Measurements from ENCODE around the gene GGPS1. TPM values are rescaled to one million over a fixed set of nuclear protein-coding genes. Genes with fewer than 3 reads are reported as not detected.
"Not testable (repeated sequence)": the region's sequence is repeated elsewhere in the genome, so short reads cannot be mapped to it uniquely, and the experiment has no call there.

GGPS1 gene
- total RNA-seq: 8.6 TPM

- ATAC-seq (peak; percentile 88), DNase-seq (ENCODE audit: low spot score) (peak; percentile 98)
Observed at GRCh38 chr1:235328271-235329138, at the start of gene GGPS1. GGPS1 (plus strand) TSS chr1:235328570; CDS start chr1:235335265, 6,695 bp downstream.

DNA sequence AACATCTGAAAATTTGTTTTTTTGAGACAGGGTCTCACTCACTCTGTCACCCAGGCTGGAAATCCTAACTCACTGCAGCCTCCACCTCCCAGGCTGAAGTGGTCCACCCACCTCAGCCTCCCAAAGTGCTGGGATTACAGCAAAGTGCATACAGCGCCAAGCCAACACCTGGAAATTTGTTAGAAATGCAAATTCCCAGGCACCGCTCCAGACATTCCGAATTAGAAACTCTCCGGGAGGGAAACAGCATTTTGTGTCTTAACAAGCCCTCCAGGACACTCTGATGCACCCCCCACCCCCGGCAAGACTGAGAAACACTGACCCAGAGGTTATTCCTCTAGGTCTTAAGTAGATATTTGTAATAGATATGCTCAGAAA lies 49.5 kb upstream of the GGPS1 start:
- ATAC-seq (no peak), DNase-seq (ENCODE audit: low spot score) (no peak)

- DNase-seq (ENCODE audit: low spot score): no peak
- no peak for ATAC-seq
Observed at GRCh38 chr1:235279694-235280093, 48.7 kb upstream of the GGPS1 start.

DNA sequence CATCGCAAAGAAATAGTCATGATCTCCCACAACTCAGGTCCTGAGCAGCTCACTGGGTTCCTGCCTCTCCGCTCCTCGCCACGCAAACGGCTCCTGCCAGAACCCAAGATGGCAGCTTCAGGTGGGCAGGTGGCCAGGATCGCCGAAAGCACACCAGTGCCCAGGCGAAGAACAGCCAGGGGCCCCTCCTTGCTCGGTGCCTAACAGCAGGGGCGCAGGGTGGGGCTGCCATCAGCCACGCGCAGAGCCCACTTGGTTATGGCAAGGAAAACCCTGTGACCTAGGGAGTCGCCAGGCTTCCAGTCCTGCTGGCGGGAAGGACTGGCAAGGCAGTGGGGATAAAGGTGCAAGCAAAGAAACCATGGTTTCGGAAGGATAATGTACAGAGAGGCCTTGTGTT lies 47.9 kb upstream of the GGPS1 start:
- ATAC-seq (no peak), DNase-seq (ENCODE audit: low spot score) (no peak)

- DNase-seq (ENCODE audit: low spot score); ATAC-seq: not testable (repeated sequence)
Observed at GRCh38 chr1:235283636-235284035, 44.7 kb upstream of the GGPS1 start.

DNA sequence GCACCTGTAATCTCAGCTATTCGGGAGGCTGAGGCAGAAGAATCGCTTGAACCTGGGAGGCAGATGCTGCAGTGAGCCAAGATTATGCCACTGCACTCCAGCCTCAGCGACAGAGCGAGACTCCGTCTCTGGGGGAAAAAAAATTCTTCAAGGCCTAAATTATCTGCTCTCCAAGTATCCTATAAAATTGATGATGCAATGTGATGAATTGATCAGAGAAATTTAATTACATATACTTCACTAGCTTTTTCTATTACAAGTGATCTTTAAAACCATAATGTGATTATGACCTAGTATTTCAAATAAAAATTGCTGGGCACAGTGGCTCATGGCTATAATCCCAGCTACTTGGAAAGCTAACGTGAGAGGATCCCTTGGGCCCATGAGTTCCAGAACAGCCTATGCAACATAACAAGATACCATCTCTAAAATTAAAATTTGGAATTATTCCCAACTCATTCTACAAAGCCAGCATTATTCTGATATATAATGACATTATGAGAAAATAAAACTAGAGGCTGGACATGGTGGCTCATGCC lies 44.1 kb upstream of the GGPS1 start:
- ATAC-seq: no peak
- no peak for DNase-seq (ENCODE audit: low spot score)

- no peak for DNase-seq (ENCODE audit: low spot score)
- ATAC-seq: no peak
Observed at GRCh38 chr1:235286667-235287066, 41.7 kb upstream of the GGPS1 start.

DNA sequence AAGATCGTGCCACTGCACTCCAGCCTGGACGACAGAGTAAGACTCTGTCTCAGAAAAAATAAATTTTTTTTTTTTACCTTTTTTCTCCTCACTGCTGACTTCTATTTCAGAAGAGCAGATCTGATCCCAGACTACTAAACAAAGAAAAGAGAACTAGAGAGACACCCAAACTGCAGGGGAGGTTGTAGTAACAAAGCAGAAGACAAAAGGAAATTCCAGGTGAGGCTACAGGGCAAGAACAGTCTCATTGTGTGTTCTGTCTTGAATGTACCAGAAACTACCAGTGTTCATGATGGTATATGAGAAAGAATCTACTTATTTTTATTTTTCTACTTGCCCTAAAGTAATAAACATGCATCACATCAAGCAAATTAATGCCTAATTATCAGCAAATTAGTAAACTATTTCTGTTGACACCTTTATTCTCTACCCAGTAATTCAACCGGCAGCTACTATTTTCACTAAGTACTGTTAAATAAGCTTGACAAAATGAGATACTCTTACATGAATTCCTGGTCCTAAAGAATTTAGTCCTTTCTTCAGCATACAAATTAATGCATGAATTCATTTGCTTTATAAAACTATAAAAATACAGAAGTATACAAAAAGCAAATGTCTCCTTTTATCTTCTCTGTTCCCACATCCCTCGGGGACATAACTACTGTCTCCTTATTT lies 41.0 kb upstream of the GGPS1 start:
- ATAC-seq: no peak
- no peak for DNase-seq (ENCODE audit: low spot score)

GRCh38 chr1:235289859-235290739 lies 38.3 kb upstream of the GGPS1 start:
- ATAC-seq: no peak
- no peak for DNase-seq (ENCODE audit: low spot score)

DNA sequence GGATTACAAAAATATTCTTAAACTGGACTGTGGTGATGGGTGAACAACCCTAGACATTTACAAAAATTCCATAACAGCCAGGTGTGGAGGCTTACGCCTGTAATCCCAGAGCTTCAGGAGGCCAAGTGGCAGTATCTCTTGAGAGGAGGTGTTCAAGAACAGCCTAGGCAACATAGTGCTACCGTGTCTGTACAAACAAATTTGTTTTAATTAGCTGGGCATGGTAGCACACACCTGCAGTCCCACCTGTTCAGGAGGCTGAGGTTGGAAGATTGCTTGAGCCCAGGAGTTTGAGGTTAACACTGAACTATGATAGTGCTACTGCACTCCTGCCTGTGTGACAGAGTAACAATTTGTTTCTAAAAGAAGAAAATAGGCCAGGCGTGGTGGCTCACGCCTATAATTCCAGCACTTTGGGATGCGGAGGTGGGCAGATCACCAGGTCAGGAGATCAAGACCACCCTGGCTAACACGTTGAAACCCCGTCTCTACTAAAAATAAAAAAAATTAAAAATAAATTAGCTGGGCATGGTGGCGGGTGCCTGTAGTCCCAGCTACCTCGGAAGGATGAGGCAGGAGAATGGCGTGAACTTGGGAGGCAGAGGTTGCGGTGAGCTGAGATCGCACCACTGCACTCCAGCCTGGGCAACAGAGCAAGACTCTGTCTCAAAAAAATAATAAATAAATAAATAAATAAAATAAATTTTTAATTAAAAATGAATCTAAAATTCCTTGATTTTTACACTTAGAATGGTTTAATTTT lies 37.4 kb upstream of the GGPS1 start:
- ATAC-seq (peak; percentile 21), DNase-seq (ENCODE audit: low spot score) (no peak)

DNA sequence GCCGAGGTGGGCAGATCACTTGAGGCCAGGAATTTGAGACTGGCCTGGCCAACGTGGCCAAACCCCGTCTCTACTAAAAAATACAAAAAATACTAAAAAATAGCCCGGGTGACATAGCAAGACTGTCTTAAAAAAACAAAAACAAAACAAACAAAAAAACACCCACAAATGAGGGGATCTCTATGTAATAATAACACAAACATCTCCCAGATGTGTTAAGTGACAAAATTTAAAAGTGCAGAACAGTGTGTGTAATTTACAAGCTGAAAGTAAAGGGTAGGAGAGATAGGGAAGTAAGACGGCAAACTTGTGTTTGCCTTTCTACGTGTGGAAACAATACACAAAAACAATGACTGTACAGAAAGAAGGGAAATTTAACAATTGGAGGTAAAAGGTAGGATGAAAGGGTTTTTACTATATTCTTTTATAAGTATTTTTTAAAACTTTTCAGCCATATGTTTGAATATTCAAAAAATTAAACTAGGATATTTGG lies 36.7 kb upstream of the GGPS1 start:
- no peak for ATAC-seq
- no peak for DNase-seq (ENCODE audit: low spot score)

DNA sequence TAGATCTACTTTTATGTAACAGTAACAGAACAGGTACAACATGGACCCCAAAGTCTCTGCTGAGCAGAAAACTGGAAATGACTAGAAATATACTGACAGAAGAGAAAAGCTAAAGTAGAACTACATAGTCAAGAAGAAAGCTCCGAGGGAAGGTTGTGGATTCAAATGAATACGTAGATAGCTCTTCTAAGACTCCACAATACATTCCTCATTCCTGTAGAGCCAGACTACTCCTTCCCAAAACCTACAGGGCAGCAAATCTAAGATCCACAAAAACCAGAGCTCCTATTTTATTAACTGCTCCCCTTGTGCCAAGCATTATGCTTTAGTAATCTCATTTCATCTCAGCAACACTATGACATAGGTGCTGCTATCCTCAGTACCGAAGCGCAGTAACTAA lies 35.6 kb upstream of the GGPS1 start:
- no peak for ATAC-seq
- DNase-seq (ENCODE audit: low spot score): no peak

GRCh38 chr1:235293322-235293942 lies 34.9 kb upstream of the GGPS1 start:
- ATAC-seq (no peak), DNase-seq (ENCODE audit: low spot score) (no peak)

- no peak for DNase-seq (ENCODE audit: low spot score)
- peak; percentile 11 for ATAC-seq
Observed at GRCh38 chr1:235295902-235296350, 32.4 kb upstream of the GGPS1 start.

DNA sequence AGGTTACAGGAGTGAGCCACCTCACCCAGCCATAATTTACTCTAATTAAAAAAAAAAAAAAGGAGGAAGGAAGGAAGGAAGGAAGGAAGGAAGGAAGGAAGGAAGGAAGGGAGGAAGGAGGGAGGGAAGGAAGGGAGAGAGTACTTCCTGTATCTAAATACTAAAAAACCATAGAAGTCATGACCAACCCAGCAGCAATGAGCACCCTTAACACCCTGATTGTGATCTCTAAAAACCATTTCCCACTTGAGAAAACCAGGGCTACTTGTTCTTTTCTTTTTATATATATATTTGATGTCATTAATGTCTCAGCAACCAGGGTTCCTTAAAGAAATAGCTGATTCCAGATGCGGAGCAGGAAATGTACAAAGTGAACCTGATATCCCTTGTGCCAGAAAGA lies 31.6 kb upstream of the GGPS1 start:
- no peak for ATAC-seq

GRCh38 chr1:235297579-235297978 lies 30.8 kb upstream of the GGPS1 start:
- no peak for DNase-seq (ENCODE audit: low spot score)
- no peak for ATAC-seq

More for the DNA sequence above, 31.6 kb upstream of the GGPS1 start:
- no peak for DNase-seq (ENCODE audit: low spot score)

DNA sequence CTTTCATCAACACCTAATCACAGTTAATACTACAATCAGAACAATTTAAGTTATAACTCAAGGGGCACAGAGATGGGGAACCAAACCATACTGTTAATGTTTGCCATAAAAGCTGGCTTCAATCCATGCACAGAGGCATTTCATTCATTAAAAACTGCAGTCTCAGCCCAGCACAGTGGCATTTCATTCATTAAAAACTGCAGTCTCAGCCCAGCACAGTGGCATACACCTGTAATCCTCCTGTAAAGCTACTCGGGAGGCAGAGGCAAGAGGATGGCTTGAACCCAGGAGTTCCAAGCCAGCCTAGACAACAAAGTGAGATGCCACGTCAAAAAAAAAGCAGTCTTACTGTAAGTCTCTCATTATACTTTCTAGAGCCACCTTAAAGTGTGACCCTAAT lies 29.6 kb upstream of the GGPS1 start:
- ATAC-seq (peak; percentile 48), DNase-seq (ENCODE audit: low spot score) (no peak)

DNA sequence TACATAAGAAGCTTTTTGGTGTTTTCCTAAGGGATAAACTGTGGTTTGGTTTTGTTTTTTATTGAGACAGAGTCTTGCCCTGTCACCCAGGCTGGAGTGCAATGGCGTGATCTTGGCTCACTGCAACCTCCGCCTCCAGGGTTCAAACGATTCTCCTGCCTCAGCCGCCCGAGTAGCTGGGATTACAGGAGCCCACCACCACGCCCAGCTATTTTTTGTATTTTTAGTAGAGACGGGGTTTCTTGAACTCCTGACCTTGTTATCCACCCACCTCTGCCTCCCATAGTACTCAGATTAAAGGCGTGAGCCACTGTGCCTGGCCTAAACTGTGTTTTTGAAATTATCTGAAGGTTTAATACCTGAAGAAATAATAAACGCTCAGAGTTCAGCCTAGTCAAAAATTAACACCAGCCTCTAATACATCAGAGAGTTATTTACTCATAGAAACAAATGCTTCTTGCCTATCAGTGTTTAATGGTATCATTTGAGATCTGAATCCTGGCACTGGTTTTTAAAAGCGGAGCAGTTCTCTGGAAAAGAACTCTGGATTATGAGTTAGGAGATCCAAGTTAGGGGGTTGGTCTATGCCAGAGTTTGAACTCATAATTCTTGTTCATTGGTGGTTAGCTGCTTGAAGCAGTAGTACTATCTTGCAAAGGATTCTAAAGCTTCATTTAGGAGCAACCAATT lies 29.1 kb upstream of the GGPS1 start:
- DNase-seq (ENCODE audit: low spot score) (no peak), ATAC-seq (peak; percentile 75)

DNA sequence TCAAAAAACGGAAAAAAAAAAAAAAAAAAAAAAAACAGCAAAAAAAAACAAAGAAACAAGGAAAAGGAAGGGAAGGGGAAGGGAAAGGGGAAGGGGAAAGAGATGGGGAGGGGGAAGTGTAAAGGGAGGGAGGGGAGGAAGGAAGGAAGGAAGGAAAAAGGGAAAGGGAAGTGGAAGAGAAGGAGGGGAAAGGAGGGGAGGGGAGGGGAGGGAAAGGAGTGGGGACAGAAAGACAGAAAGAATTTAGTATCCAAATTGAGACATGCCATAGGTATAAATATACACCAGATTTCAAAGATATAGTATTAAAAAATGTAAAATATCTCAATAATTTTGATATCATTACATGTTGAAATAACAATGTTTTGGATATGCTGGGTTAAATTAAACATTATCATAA lies 26.2 kb upstream of the GGPS1 start:
- no peak for DNase-seq (ENCODE audit: low spot score)
- ATAC-seq: no peak
